ENCODE data around the gene TRPM3. TPM values are rescaled to one million over a fixed set of nuclear protein-coding genes. Genes with fewer than 3 reads are reported as not detected.

TRPM3 gene
- total RNA-seq, 1 experiment from 2014 or later: 3.9 TPM

- in situ Hi-C loops (cut with HindIII; ENCODE audit: low pct_unique_long_range_greater_than_20kb, low sequenced_read_pairs): no loop called here
- DNase-seq (ENCODE audit: low read depth, low spot score): no peak
These were observed 559.5 kb downstream of the TRPM3 start for GRCh38 chr9:70561786-70562395.

- in situ Hi-C loops (cut with HindIII; ENCODE audit: low pct_unique_long_range_greater_than_20kb, low sequenced_read_pairs): no loop called here
- no peak for DNase-seq (ENCODE audit: low read depth, low spot score)
These were observed 560.3 kb downstream of the TRPM3 start for GRCh38 chr9:70561111-70561510.

GRCh38 chr9:70559102-70559501 lies 562.3 kb downstream of the TRPM3 start:
- no peak for DNase-seq (ENCODE audit: low read depth, low spot score)
- in situ Hi-C loops (cut with HindIII; ENCODE audit: low pct_unique_long_range_greater_than_20kb, low sequenced_read_pairs): no loop called here

- no peak for DNase-seq (ENCODE audit: low read depth, low spot score)
- in situ Hi-C loops (cut with HindIII; ENCODE audit: low pct_unique_long_range_greater_than_20kb, low sequenced_read_pairs): no loop called here
These were observed 563.6 kb downstream of the TRPM3 start for GRCh38 chr9:70557661-70558369.

GRCh38 chr9:70556771-70557170 lies 564.6 kb downstream of the TRPM3 start:
- DNase-seq (ENCODE audit: low read depth, low spot score): no peak
- in situ Hi-C loops (cut with HindIII; ENCODE audit: low pct_unique_long_range_greater_than_20kb, low sequenced_read_pairs): no loop called here

- no peak for DNase-seq (ENCODE audit: low read depth, low spot score)
- in situ Hi-C loops (cut with HindIII; ENCODE audit: low pct_unique_long_range_greater_than_20kb, low sequenced_read_pairs): no loop called here
These were observed 566.5 kb downstream of the TRPM3 start for GRCh38 chr9:70554881-70555280.

GRCh38 chr9:70553707-70554673 lies 567.4 kb downstream of the TRPM3 start:
- in situ Hi-C loops (cut with HindIII; ENCODE audit: low pct_unique_long_range_greater_than_20kb, low sequenced_read_pairs): no loop called here
- DNase-seq (ENCODE audit: low read depth, low spot score): no peak

- DNase-seq (ENCODE audit: low read depth, low spot score): no peak
- in situ Hi-C loops (cut with HindIII; ENCODE audit: low pct_unique_long_range_greater_than_20kb, low sequenced_read_pairs): no loop called here
These were observed 568.9 kb downstream of the TRPM3 start for GRCh38 chr9:70552561-70552960.

- in situ Hi-C loops (cut with HindIII; ENCODE audit: low pct_unique_long_range_greater_than_20kb, low sequenced_read_pairs): no loop called here
- no peak for DNase-seq (ENCODE audit: low read depth, low spot score)
These were observed 569.6 kb downstream of the TRPM3 start for GRCh38 chr9:70551801-70552200.

- in situ Hi-C loops (cut with HindIII; ENCODE audit: low pct_unique_long_range_greater_than_20kb, low sequenced_read_pairs): no loop called here
- DNase-seq (ENCODE audit: low read depth, low spot score): no peak
These were observed 570.0 kb downstream of the TRPM3 start for GRCh38 chr9:70551396-70551795.

GRCh38 chr9:70549926-70550325 lies 571.5 kb downstream of the TRPM3 start:
- no peak for DNase-seq (ENCODE audit: low read depth, low spot score)

GRCh38 chr9:70542311-70542931 lies 579.0 kb downstream of the TRPM3 start:
- no peak for DNase-seq (ENCODE audit: low read depth, low spot score)
- in situ Hi-C loops (cut with HindIII; ENCODE audit: low pct_unique_long_range_greater_than_20kb, low sequenced_read_pairs): no loop called here

More at GRCh38 chr9:70549926-70550325, 571.5 kb downstream of the TRPM3 start:
- in situ Hi-C loops (cut with HindIII; ENCODE audit: low pct_unique_long_range_greater_than_20kb, low sequenced_read_pairs): no loop called here

- in situ Hi-C loops (cut with HindIII; ENCODE audit: low pct_unique_long_range_greater_than_20kb, low sequenced_read_pairs): no loop called here
- DNase-seq (ENCODE audit: low read depth, low spot score): no peak
These were observed 581.4 kb downstream of the TRPM3 start for GRCh38 chr9:70540016-70540415.

GRCh38 chr9:70539526-70539925 lies 581.9 kb downstream of the TRPM3 start:
- in situ Hi-C loops (cut with HindIII; ENCODE audit: low pct_unique_long_range_greater_than_20kb, low sequenced_read_pairs): no loop called here
- no peak for DNase-seq (ENCODE audit: low read depth, low spot score)

GRCh38 chr9:70539001-70539400 lies 582.4 kb downstream of the TRPM3 start:
- no peak for DNase-seq (ENCODE audit: low read depth, low spot score)
- in situ Hi-C loops (cut with HindIII; ENCODE audit: low pct_unique_long_range_greater_than_20kb, low sequenced_read_pairs): no loop called here

GRCh38 chr9:70537084-70537483 lies 584.3 kb downstream of the TRPM3 start:
- in situ Hi-C loops (cut with HindIII; ENCODE audit: low pct_unique_long_range_greater_than_20kb, low sequenced_read_pairs): no loop called here
- DNase-seq (ENCODE audit: low read depth, low spot score): no peak

- DNase-seq (ENCODE audit: low read depth, low spot score): no peak
- in situ Hi-C loops (cut with HindIII; ENCODE audit: low pct_unique_long_range_greater_than_20kb, low sequenced_read_pairs): no loop called here
These were observed 585.7 kb downstream of the TRPM3 start for GRCh38 chr9:70535546-70536323.

Measured in SK-MEL-5 (cell line).